Measurements from ENCODE around the gene RPL22L1. TPM values are rescaled to one million over a fixed set of nuclear protein-coding genes. Genes with fewer than 3 reads are reported as not detected.

The RPL22L1 gene
- polyA plus RNA-seq, 1 donor (not counting 4 experiments of a cell fraction or from before 2014, with no cell fraction given): 277 TPM

GRCh38 chr3:170816841-170817240, 53.2 kb downstream of the RPL22L1 start:
- Histone ChIP-seq H3K9me1 (ENCODE audit: control insufficient read depth, extremely low read depth, insufficient read depth, low read length) (no peaks in the 10 kb centered on the region), H3K9ac (ENCODE audit: control insufficient read depth, extremely low read depth, insufficient read depth, low read length) (no peak overlapping the region), H3K4me3 (ENCODE audit: control insufficient read depth in 2 of 3, extremely low read depth in 1 of 3, insufficient read depth in 2 of 3, low read depth in 1 of 3, low read length in 3 of 3) (no peak overlapping the region), H3K4me1 (ENCODE audit: control insufficient read depth, extremely low read depth, insufficient read depth, low read length) (peaks cover 8% of the 10 kb centered on the region), H3K36me3 (ENCODE audit: control insufficient read depth in 2 of 2, extremely low read depth in 1 of 2, insufficient read depth in 2 of 2, low read length in 2 of 2) (no peaks in the 10 kb centered on the region), H2AFZ (ENCODE audit: control insufficient read depth, low read length) (no peak overlapping the region), H3K27me3 (ENCODE audit: control insufficient read depth, extremely low read depth, insufficient read depth, low read length) (no peaks in the 10 kb centered on the region), H3K79me2 (ENCODE audit: control insufficient read depth, insufficient read depth, low read length) (no peaks in the 10 kb centered on the region), H3K27ac (ENCODE audit: control insufficient read depth, insufficient read depth, low read length) (no peak overlapping the region), H3K4me2 (ENCODE audit: control insufficient read depth, extremely low read depth, insufficient read depth, low read depth, low read length) (no peak overlapping the region), H4K20me1 (ENCODE audit: control insufficient read depth, extremely low read depth, insufficient read depth, low read length) (no peaks in the 10 kb centered on the region), H3K9me3 (ENCODE audit: control insufficient read depth, low read depth, low read length) (no peaks in the 10 kb centered on the region)
- no peak for TF ChIP-seq CTCF (optimal IDR thresholded peaks at IDR 0.05 in 1 of 3, IDR thresholded peaks at IDR 0.05 in 1 of 3, conservative IDR thresholded peaks at IDR 0.05 in 1 of 3; ENCODE audit: extremely low read depth in 1 of 3, insufficient read depth in 2 of 3, low read length in 3 of 3)
- no peak for TF ChIP-seq EZH2 (IDR thresholded peaks at IDR 0.05; ENCODE audit: low read length)
- DNase-seq (ENCODE audit: low read depth, low spot score) (no peak), FAIRE-seq (no peak)
- dilution Hi-C loops (cut with MboI; ENCODE audit: extremely low pct_ligation_motif_present, low sequenced_read_pairs): no loop called here

DNA sequence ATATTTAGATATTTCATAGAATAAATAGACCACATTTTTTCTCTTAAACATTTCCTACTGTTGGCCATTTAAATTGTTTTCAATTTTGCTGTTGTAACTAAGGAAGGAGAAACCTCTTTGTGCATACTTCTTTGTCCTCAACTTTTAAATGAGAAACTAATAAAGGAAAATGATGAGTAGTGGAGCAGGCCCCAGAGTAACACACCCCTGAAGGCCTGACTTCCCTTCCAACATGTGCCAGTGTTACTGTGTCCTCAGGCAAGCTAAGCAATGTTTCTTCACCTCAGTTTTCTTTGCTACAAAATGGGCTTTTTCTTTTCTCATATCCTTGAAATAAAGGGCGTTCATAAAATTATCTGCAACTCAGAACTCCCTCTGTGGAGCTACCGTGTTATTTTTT, 53.7 kb downstream of the RPL22L1 start:
- no peaks in the 10 kb centered on the region for H3K36me3 ChIP-seq (ENCODE audit: control insufficient read depth in 2 of 2, extremely low read depth in 1 of 2, insufficient read depth in 2 of 2, low read length in 2 of 2)
- H3K79me2 ChIP-seq (ENCODE audit: control insufficient read depth, insufficient read depth, low read length): no peaks in the 10 kb centered on the region
- dilution Hi-C loops (cut with MboI; ENCODE audit: extremely low pct_ligation_motif_present, low sequenced_read_pairs): no loop called here
- no peak overlapping the region for H3K27ac ChIP-seq (ENCODE audit: control insufficient read depth, insufficient read depth, low read length)
- no peaks in the 10 kb centered on the region for H3K9me1 ChIP-seq (ENCODE audit: control insufficient read depth, extremely low read depth, insufficient read depth, low read length)
- no peaks in the 10 kb centered on the region for H3K9me3 ChIP-seq (ENCODE audit: control insufficient read depth, low read depth, low read length)
- H4K20me1 ChIP-seq (ENCODE audit: control insufficient read depth, extremely low read depth, insufficient read depth, low read length): no peaks in the 10 kb centered on the region
- H3K4me2 ChIP-seq (ENCODE audit: control insufficient read depth, extremely low read depth, insufficient read depth, low read depth, low read length): no peak overlapping the region
- H2AFZ ChIP-seq (ENCODE audit: control insufficient read depth, low read length): no peak overlapping the region
- H3K9ac ChIP-seq (ENCODE audit: control insufficient read depth, extremely low read depth, insufficient read depth, low read length): no peak overlapping the region
- peaks cover 13% of the 10 kb centered on the region for H3K4me1 ChIP-seq (ENCODE audit: control insufficient read depth, extremely low read depth, insufficient read depth, low read length)
- FAIRE-seq (no peak), DNase-seq (ENCODE audit: low read depth, low spot score) (no peak)
- no peaks in the 10 kb centered on the region for H3K27me3 ChIP-seq (ENCODE audit: control insufficient read depth, extremely low read depth, insufficient read depth, low read length)
- TF ChIP-seq CTCF (optimal IDR thresholded peaks at IDR 0.05 in 1 of 3, IDR thresholded peaks at IDR 0.05 in 1 of 3, conservative IDR thresholded peaks at IDR 0.05 in 1 of 3; ENCODE audit: extremely low read depth in 1 of 3, insufficient read depth in 2 of 3, low read length in 3 of 3) (no peak), EZH2 (IDR thresholded peaks at IDR 0.05; ENCODE audit: low read length) (no peak)
- H3K4me3 ChIP-seq (ENCODE audit: control insufficient read depth in 2 of 3, extremely low read depth in 1 of 3, insufficient read depth in 2 of 3, low read depth in 1 of 3, low read length in 3 of 3): no peak overlapping the region
